Endothelial cell of umbilical vein (primary cell): ENCODE measurements around the gene PLCXD3. TPM values are rescaled to one million over a fixed set of nuclear protein-coding genes. Genes with fewer than 3 reads are reported as not detected.

ENCODE experiments used
- BruUV-seq: library from RNA; stranded (reverse); fragments of 400-500 nt; replicated peaks from 2 replicates; lab custom pipeline; 2021; lab: Mats Ljungman, UMichigan
- CTCF ChIA-PET: fragments of 300-600, 350-600 bp; sonication (Branson Sonifier 250); formaldehyde crosslinking; loops from one replicate; lab custom pipeline; 2021; ENCODE audit warnings: antibody characterized with exemption, inconsistent platforms; lab: Charles Lee
- POLR2A ChIA-PET: fragments of 300-600, 350-600 bp; sonication (Branson Sonifier 250); formaldehyde crosslinking; loops from one replicate; lab custom pipeline; 2021; ENCODE audit warnings: antibody characterized with exemption, inconsistent platforms; lab: Charles Lee
- DNase-seq: peaks from one replicate; pipeline ENCODE4 v3.0.0-alpha.2; 2011; ENCODE audit warnings: low read depth, low spot score
- FAIRE-seq: peaks from 2 replicates; lab custom pipeline; 2011; peaks lifted over from hg19 to GRCh38; lab: Jason Lieb, UNC
- H2AFZ ChIP-seq: 2 replicates; pipeline ENCODE4 v1.6.0; 2012; ENCODE audit warnings: low read depth, low read length, control low read depth, inconsistent platforms
- H3K27ac ChIP-seq: 2 replicates; pipeline ENCODE4 v1.5.1; 2011; ENCODE audit warnings: low read depth, mild to moderate bottlenecking, control low read depth, low read length, moderate library complexity; ENCODE audit not compliant: insufficient read depth
- H3K27me3 ChIP-seq, 2 experiments: 2 replicates each; pipeline versions ENCODE4 v1.6.0 to v1.6.1; 2011; ENCODE audit warnings: low read length in 2 of 2, mixed read lengths in 1 of 2; ENCODE audit not compliant: control insufficient read depth in 2 of 2, insufficient read depth in 2 of 2
- H3K36me3 ChIP-seq, 2 experiments: 2 replicates in 1 of 2; 3 replicates in 1 of 2; pipeline ENCODE4 v1.5.1; 2011; ENCODE audit warnings: low read length in 2 of 2, mild to moderate bottlenecking in 1 of 2, moderate library complexity in 1 of 2; ENCODE audit not compliant: control insufficient read depth in 2 of 2, insufficient read depth in 2 of 2; ENCODE audit errors: extremely low read depth in 1 of 2
- H3K4me1 ChIP-seq: 3 replicates; pipeline ENCODE4 v1.5.1; 2011; ENCODE audit warnings: mild to moderate bottlenecking, low read length; ENCODE audit not compliant: control insufficient read depth, insufficient read depth; ENCODE audit errors: extremely low read depth
- H3K4me2 ChIP-seq: 2 replicates; pipeline ENCODE4 v1.6.1; 2011; ENCODE audit warnings: low read length, control low read depth, mixed read lengths; ENCODE audit not compliant: insufficient read depth
- H3K4me3 ChIP-seq, 3 experiments: fragments of 200-600 bp in 1 of 3; sonication (generic), shearing (Covaris generic) in 1 of 3; replicated peaks in 1 of 3; 2 replicates each; pipeline ENCODE4 v1.5.1; 2011 to 2016; ENCODE audit warnings: control low read depth in 3 of 3, low read length in 3 of 3, mild to moderate bottlenecking in 2 of 3, inconsistent platforms in 1 of 3, low read depth in 1 of 3, moderate library complexity in 1 of 3; ENCODE audit not compliant: insufficient read depth in 1 of 3
- H3K79me2 ChIP-seq: 2 replicates; pipeline ENCODE4 v1.6.0; 2012; ENCODE audit warnings: low read length, inconsistent platforms; ENCODE audit not compliant: control insufficient read depth, insufficient read depth
- H3K9ac ChIP-seq: replicated peaks from 2 replicates; pipeline ENCODE3; 2011; ENCODE audit warnings: low read length, control low read depth; ENCODE audit not compliant: insufficient read depth; ENCODE audit errors: extremely low read depth
- H3K9me1 ChIP-seq: replicated peaks from 3 replicates; pipeline ENCODE4 v1.6.0; 2011; ENCODE audit warnings: mild to moderate bottlenecking, low read length; ENCODE audit not compliant: control insufficient read depth, insufficient read depth; ENCODE audit errors: extremely low read depth
- H3K9me3 ChIP-seq: replicated peaks from 2 replicates; pipeline ENCODE4 v1.5.1; 2012; ENCODE audit warnings: low read length, inconsistent platforms; ENCODE audit not compliant: control insufficient read depth, insufficient read depth
- H4K20me1 ChIP-seq: replicated peaks from 2 replicates; pipeline ENCODE3; 2011; ENCODE audit warnings: mild to moderate bottlenecking, low read length; ENCODE audit not compliant: control insufficient read depth, insufficient read depth; ENCODE audit errors: extremely low read depth
- CTCF ChIP-seq, 2 donors: IDR thresholded peaks; 1 replicate in 1 of 2; 2 replicates in 1 of 2; pipeline ENCODE4 v1.5.1; 2011; ENCODE audit warnings: low read length in 2 of 2, mild to moderate bottlenecking in 2 of 2, moderate library complexity in 2 of 2, control low read depth in 1 of 2, inconsistent platforms in 1 of 2, low read depth in 1 of 2; ENCODE audit not compliant: insufficient read depth in 1 of 2; ENCODE audit errors: extremely low read depth in 1 of 2
- EZH2 ChIP-seq: IDR thresholded peaks from 2 replicates; pipeline ENCODE4 v1.6.1; 2012; ENCODE audit warnings: borderline replicate concordance, low read depth, mild to moderate bottlenecking, moderate library complexity, low read length, inconsistent platforms; ENCODE audit not compliant: severe bottlenecking
- FOS ChIP-seq: IDR thresholded peaks from 2 replicates; pipeline ENCODE4 v1.6.1; 2011; ENCODE audit warnings: mild to moderate bottlenecking, low read length, moderate library complexity, borderline replicate concordance; ENCODE audit not compliant: insufficient read depth
- GATA2 ChIP-seq: IDR thresholded peaks from 2 replicates; pipeline ENCODE4 v1.7.0; 2011; ENCODE audit warnings: low read depth, mild to moderate bottlenecking, moderate library complexity, mixed read lengths, low read length; ENCODE audit not compliant: insufficient read length, insufficient read depth
- JUN ChIP-seq: IDR thresholded peaks from 2 replicates; pipeline ENCODE4 v1.6.1; 2011; ENCODE audit warnings: borderline replicate concordance, low read depth; ENCODE audit not compliant: insufficient read length, insufficient read depth
- MAX ChIP-seq: IDR thresholded peaks from 2 replicates; pipeline ENCODE4 v1.6.1; 2011; ENCODE audit not compliant: insufficient read depth, insufficient read length
- MYC ChIP-seq: IDR thresholded peaks from one replicate; pipeline ENCODE4 v1.6.1; 2011; ENCODE audit warnings: mild to moderate bottlenecking, low read depth, low read length
- POLR2A ChIP-seq: IDR thresholded peaks from 2 replicates; pipeline ENCODE4 v1.6.1; 2012; ENCODE audit warnings: low read depth, mild to moderate bottlenecking, control low read depth, low read length
- POLR2AphosphoS5 ChIP-seq: IDR thresholded peaks from 2 replicates; pipeline ENCODE4 v1.6.1; 2012; ENCODE audit warnings: low read depth, mild to moderate bottlenecking, control low read depth, low read length, moderate library complexity; ENCODE audit not compliant: insufficient read depth
- dilution Hi-C: fragments of 300-500 bp; cut with MboI; formaldehyde crosslinking; loops from one replicate; pipeline ENCODE4 v1.15.0; 2019; ENCODE audit warnings: low sequenced_read_pairs; ENCODE audit not compliant: extremely low pct_ligation_motif_present
- intact Hi-C: fragments of 100-400 bp; cut with micrococcal nuclease; formaldehyde crosslinking; loops from one replicate; pipeline ENCODE4 v1.10.0; 2022
- polyA plus RNA-seq, 4 experiments: library from polyadenylated mRNA; depleted of rRNA in 3 of 4; stranded (reverse) in 3 of 4; unstranded in 1 of 4; fragments of >200 nt; gene quantifications; 2 replicates each; pipeline versions ENCODE4 v1.2.1 to v1.2.3, GENCODE V29; 2011 to 2012; ENCODE audit warnings: missing spikeins in 1 of 4
- total RNA-seq: library from RNA; stranded (reverse); gene quantifications from 2 replicates; pipeline ENCODE4 v1.2.3, GENCODE V29; 2021

Gene PLCXD3
- total and polyA plus RNA-seq, 2 donors (not counting 3 experiments of a cell fraction or from before 2014, with no cell fraction given), result not detected

- intact Hi-C loops, result no loop called here
- BruUV-seq, result no TSS peak
- ChIA-PET CTCF (interaction anchor here (0.6 kb wide), 1 partner anchor 63 kb away, joined by 3 read pairs; no protein-coding TSS in a partner anchor), POLR2A (no interaction called here)
- Histone ChIP-seq H3K9me1 (no peaks in the 10 kb centered on the region), H3K27me3 (no peaks in the 10 kb centered on the region), H3K79me2 (no peaks in the 10 kb centered on the region), H2AFZ (no peak overlapping the region), H3K27ac (no peak overlapping the region), H3K9me3 (no peaks in the 10 kb centered on the region), H4K20me1 (no peaks in the 10 kb centered on the region), H3K9ac (no peak overlapping the region), H3K4me1 (no peaks in the 10 kb centered on the region), H3K4me3 (no peak overlapping the region), H3K4me2 (no peak overlapping the region), H3K36me3 (no peaks in the 10 kb centered on the region)
- no peak for DNase-seq
- dilution Hi-C loops, result no loop called here
- no peak for FAIRE-seq
- TF ChIP-seq JUN, result no peak
- TF ChIP-seq POLR2A, result no peak
- no peak for TF ChIP-seq CTCF (IDR thresholded peaks at IDR 0.05; ENCODE audit: extremely low read depth in 1 of 2, insufficient read depth in 1 of 2, low read depth in 1 of 2, low read length in 2 of 2)
- TF ChIP-seq MYC, result no peak
- TF ChIP-seq EZH2, result no peak
- no peak for TF ChIP-seq GATA2
- TF ChIP-seq MAX, result no peak
- no peak for TF ChIP-seq POLR2AphosphoS5
- no peak for TF ChIP-seq FOS
Observed at GRCh38 chr5:41339339-41339738, 171.1 kb downstream of the PLCXD3 start.
